ENCODE measurements around the gene ADORA1.

ADORA1 gene

GRCh38 chr1:203165800-203166161, 38.3 kb downstream of the ADORA1 start:
- Histone ChIP-seq H3K36me3 (ENCODE audit: insufficient read depth, low read length) (no peaks in the 10 kb centered on the region), H3K4me3 (ENCODE audit: low read length) (no peak overlapping the region), H3K9ac (ENCODE audit: low read depth, low read length) (no peak overlapping the region), H3K9me3 (ENCODE audit: insufficient read depth, low read depth, low read length) (no peaks in the 10 kb centered on the region), H3K27me3 (ENCODE audit: insufficient read depth, low read length) (no peaks in the 10 kb centered on the region; the same call in 1 of the 2 replicates), H3K27ac (ENCODE audit: low read depth, low read length) (no peak overlapping the region), H3K4me1 (ENCODE audit: insufficient read depth, low read length) (no peaks in the 10 kb centered on the region)
- WGBS: 97% methylated on average over 8 of the region's 8 CpGs

DNA sequence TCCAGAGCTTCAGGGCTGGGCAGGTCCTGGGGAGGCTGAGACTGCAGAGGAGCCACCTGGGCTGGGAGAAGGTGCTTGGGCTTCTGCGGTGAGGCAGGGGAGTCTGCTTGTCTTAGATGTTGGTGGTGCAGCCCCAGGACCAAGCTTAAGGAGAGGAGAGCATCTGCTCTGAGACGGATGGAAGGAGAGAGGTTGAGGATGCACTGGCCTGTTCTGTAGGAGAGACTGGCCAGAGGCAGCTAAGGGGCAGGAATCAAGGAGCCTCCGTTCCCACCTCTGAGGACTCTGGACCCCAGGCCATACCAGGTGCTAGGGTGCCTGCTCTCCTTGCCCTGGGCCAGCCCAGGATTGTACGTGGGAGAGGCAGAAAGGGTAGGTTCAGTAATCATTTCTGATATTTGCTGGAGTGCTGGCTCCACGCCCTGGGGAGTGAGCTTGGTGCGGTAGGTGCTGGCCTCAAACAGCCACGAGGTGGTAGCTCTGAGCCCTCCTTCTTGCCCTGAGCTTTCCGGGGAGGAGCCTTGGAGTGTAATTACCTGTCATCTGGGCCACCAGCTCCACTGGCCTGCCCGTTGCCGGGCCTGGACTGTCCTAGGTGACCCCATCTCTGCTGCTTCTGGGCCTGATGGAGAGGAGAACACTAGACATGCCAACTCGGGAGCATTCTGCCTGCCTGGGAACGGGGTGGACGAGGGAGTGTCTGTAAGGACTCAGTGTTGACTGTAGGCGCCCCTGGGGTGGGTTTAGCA, 38.8 kb downstream of the ADORA1 start:
- Histone ChIP-seq H3K27ac (ENCODE audit: low read depth, low read length) (no peak overlapping the region), H3K9ac (ENCODE audit: low read depth, low read length) (no peak overlapping the region)
- 77% methylated on average over 14 of the region's 14 CpGs for WGBS

DNA sequence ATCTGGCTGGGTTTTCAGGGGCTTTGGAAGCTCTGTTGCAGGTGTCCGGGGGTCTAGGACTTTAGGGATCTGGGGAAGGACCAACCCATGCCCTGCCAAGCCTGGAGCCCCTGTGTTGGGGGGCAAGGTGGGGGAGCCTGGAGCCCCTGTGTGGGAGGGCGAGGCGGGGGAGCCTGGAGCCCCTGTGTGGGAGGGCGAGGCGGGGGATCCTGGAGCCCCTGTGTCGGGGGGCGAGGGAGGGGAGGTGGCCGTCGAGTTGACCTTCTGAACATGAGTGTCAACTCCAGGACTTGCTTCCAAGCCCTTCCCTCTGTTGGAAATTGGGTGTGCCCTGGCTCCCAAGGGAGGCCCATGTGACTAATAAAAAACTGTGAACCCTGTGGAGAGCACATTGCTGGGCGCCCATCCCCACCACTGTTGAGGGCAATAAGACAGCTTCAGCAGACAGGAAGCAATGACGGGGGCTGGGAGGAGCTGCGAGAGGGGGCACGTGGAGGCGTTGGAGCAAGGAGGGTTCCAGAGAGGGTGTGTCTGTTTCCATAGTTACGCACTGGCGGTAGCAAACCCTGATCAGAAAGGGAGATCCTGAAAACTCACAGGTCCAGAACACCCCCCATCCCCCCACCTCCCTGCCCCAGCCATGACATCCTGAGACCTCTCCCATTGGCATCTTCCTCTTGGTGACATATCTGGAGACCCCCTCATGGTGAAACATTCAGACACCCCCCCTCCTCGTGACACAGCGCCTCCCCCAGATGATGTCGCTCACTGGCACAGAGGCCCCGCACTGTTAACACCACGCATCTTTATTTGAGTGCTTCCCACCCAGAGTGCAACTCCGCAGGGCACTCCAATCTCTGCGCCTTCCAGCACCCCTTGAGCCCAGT, 39.7 kb downstream of the ADORA1 start:
- Histone ChIP-seq H3K4me3 (ENCODE audit: low read length) (no peak overlapping the region), H3K27me3 (ENCODE audit: insufficient read depth, low read length) (no peaks in the 10 kb centered on the region; the same call in 1 of the 2 replicates), H3K9ac (ENCODE audit: low read depth, low read length) (no peak overlapping the region), H3K27ac (ENCODE audit: low read depth, low read length) (no peak overlapping the region), H3K9me3 (ENCODE audit: insufficient read depth, low read depth, low read length) (no peaks in the 10 kb centered on the region), H3K4me1 (ENCODE audit: insufficient read depth, low read length) (no peaks in the 10 kb centered on the region), H3K36me3 (ENCODE audit: insufficient read depth, low read length) (no peaks in the 10 kb centered on the region)
- 89% methylated on average over 23 of the region's 23 CpGs for WGBS

More for the DNA sequence above, 38.8 kb downstream of the ADORA1 start:
- no peaks in the 10 kb centered on the region for H3K36me3 ChIP-seq (ENCODE audit: insufficient read depth, low read length)
- H3K27me3 ChIP-seq (ENCODE audit: insufficient read depth, low read length): no peaks in the 10 kb centered on the region; the same call in 1 of the 2 replicates
- H3K9me3 ChIP-seq (ENCODE audit: insufficient read depth, low read depth, low read length): no peaks in the 10 kb centered on the region
- no peaks in the 10 kb centered on the region for H3K4me1 ChIP-seq (ENCODE audit: insufficient read depth, low read length)
- no peak overlapping the region for H3K4me3 ChIP-seq (ENCODE audit: low read length)

GRCh38 chr1:203167913-203168200, 40.3 kb downstream of the ADORA1 start:
- H3K27ac ChIP-seq (ENCODE audit: low read depth, low read length): no peak overlapping the region
- 95% methylated on average over 4 of the region's 5 CpGs for WGBS
- no peaks in the 10 kb centered on the region; the same call in 1 of the 2 replicates for H3K27me3 ChIP-seq (ENCODE audit: insufficient read depth, low read length)
- no peak overlapping the region for H3K4me3 ChIP-seq (ENCODE audit: low read length)
- no peaks in the 10 kb centered on the region for H3K36me3 ChIP-seq (ENCODE audit: insufficient read depth, low read length)
- H3K9me3 ChIP-seq (ENCODE audit: insufficient read depth, low read depth, low read length): no peaks in the 10 kb centered on the region
- H3K4me1 ChIP-seq (ENCODE audit: insufficient read depth, low read length): no peaks in the 10 kb centered on the region
- H3K9ac ChIP-seq (ENCODE audit: low read depth, low read length): no peak overlapping the region

GRCh38 chr1:203168256-203168786, 40.8 kb downstream of the ADORA1 start:
- Histone ChIP-seq H3K27ac (ENCODE audit: low read depth, low read length) (no peak overlapping the region), H3K36me3 (ENCODE audit: insufficient read depth, low read length) (no peaks in the 10 kb centered on the region), H3K9ac (ENCODE audit: low read depth, low read length) (no peak overlapping the region), H3K27me3 (ENCODE audit: insufficient read depth, low read length) (no peaks in the 10 kb centered on the region), H3K4me3 (ENCODE audit: low read length) (no peak overlapping the region), H3K9me3 (ENCODE audit: insufficient read depth, low read depth, low read length) (no peaks in the 10 kb centered on the region), H3K4me1 (ENCODE audit: insufficient read depth, low read length) (0 out of 2 replicates have a peak, but pooled peaks cover under 1% of the 10 kb centered on the region)
- WGBS: 95% methylated on average over 12 of the region's 12 CpGs

GRCh38 chr1:203168991-203169390, 41.5 kb downstream of the ADORA1 start:
- Histone ChIP-seq H3K36me3 (ENCODE audit: insufficient read depth, low read length) (no peaks in the 10 kb centered on the region), H3K9me3 (ENCODE audit: insufficient read depth, low read depth, low read length) (no peaks in the 10 kb centered on the region), H3K4me1 (ENCODE audit: insufficient read depth, low read length) (0 out of 2 replicates have a peak, but pooled peaks cover 3% of the 10 kb centered on the region), H3K9ac (ENCODE audit: low read depth, low read length) (no peak overlapping the region), H3K27ac (ENCODE audit: low read depth, low read length) (no peak overlapping the region), H3K4me3 (ENCODE audit: low read length) (no peak overlapping the region), H3K27me3 (ENCODE audit: insufficient read depth, low read length) (no peaks in the 10 kb centered on the region)
- 92% methylated on average over 9 of the region's 9 CpGs for WGBS

DNA sequence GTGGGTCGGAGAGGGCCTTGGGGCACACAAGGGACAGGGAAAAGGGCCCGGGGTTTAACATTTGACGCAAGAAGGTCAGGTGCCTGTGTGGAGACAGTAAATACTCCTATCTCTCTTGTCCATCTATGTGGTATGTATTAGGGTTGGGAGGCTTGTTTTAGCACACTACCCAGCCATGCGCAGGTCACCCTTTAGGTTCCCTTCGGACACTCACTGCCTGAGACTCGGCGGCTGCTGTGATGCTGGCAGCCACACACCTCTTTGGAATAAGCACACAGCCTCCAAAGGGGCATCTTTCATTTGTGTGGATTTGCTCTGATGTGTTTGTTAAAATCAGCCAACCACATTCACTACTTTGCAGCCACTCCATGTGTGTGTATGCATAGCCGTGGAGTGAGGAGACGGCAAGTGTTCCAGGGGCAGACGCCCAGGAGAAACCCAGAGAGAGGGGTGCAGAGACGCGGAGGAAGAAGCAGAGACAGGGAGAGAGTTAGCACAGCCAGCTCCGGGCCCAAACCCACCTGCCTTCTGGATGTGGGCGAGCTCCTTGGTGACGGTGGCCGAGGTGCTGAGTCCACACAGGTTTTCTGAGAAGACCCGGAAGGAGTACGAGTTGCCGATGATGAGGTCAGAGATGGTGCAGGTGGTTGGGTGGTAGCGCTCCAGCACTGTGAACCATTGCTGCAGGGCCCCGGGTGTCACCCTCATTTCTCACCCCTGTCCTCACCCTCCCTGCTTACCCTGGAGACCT, 42.4 kb downstream of the ADORA1 start:
- Histone ChIP-seq H3K36me3 (ENCODE audit: insufficient read depth, low read length) (no peaks in the 10 kb centered on the region), H3K4me3 (ENCODE audit: low read length) (no peak overlapping the region), H3K27me3 (ENCODE audit: insufficient read depth, low read length) (no peaks in the 10 kb centered on the region), H3K27ac (ENCODE audit: low read depth, low read length) (no peak overlapping the region), H3K4me1 (ENCODE audit: insufficient read depth, low read length) (0 out of 2 replicates have a peak, but pooled peaks cover 3% of the 10 kb centered on the region), H3K9ac (ENCODE audit: low read depth, low read length) (no peak overlapping the region), H3K9me3 (ENCODE audit: insufficient read depth, low read depth, low read length) (no peaks in the 10 kb centered on the region)
- 94% methylated on average over 20 of the region's 21 CpGs for WGBS

GRCh38 chr1:203170625-203171330, 43.3 kb downstream of the ADORA1 start:
- H3K9me3 ChIP-seq (ENCODE audit: insufficient read depth, low read depth, low read length): no peaks in the 10 kb centered on the region
- no peak overlapping the region for H3K9ac ChIP-seq (ENCODE audit: low read depth, low read length)
- no peaks in the 10 kb centered on the region for H3K36me3 ChIP-seq (ENCODE audit: insufficient read depth, low read length)
- H3K27me3 ChIP-seq (ENCODE audit: insufficient read depth, low read length): no peaks in the 10 kb centered on the region
- 0 out of 2 replicates have a peak, but pooled peaks cover 3% of the 10 kb centered on the region for H3K4me1 ChIP-seq (ENCODE audit: insufficient read depth, low read length)
- H3K27ac ChIP-seq (ENCODE audit: low read depth, low read length): no peak overlapping the region
- 90% methylated on average over 8 of the region's 8 CpGs for WGBS
- H3K4me3 ChIP-seq (ENCODE audit: low read length): no peak overlapping the region

GRCh38 chr1:203171341-203172183, 44.0 kb downstream of the ADORA1 start:
- no peaks in the 10 kb centered on the region for H3K27me3 ChIP-seq (ENCODE audit: insufficient read depth, low read length)
- no peak overlapping the region for H3K27ac ChIP-seq (ENCODE audit: low read depth, low read length)
- H3K36me3 ChIP-seq (ENCODE audit: insufficient read depth, low read length): no peaks in the 10 kb centered on the region
- 95% methylated on average over 22 of the region's 22 CpGs for WGBS
- H3K9ac ChIP-seq (ENCODE audit: low read depth, low read length): no peak overlapping the region
- no peak overlapping the region for H3K4me3 ChIP-seq (ENCODE audit: low read length)
- H3K9me3 ChIP-seq (ENCODE audit: insufficient read depth, low read depth, low read length): no peaks in the 10 kb centered on the region
- 0 out of 2 replicates have a peak, but pooled peaks cover 3% of the 10 kb centered on the region for H3K4me1 ChIP-seq (ENCODE audit: insufficient read depth, low read length)

Data from HUES64 (cell line).